ENCODE measurements around the gene ARHGEF3.
"Not testable (repeated sequence)": the region's sequence is repeated elsewhere in the genome, so short reads cannot be mapped to it uniquely, and the experiment has no call there.

ARHGEF3 gene

GRCh38 chr3:56761887-56762651 is 39.7 kb downstream of the ARHGEF3 start:
- H3K4me3 ChIP-seq (ENCODE audit: low read depth, low read length) = no peak overlapping the region
- DNase-seq (ENCODE audit: low read depth) = no peak
- TF ChIP-seq MYC (IDR thresholded peaks at IDR 0.05; ENCODE audit: low read depth, low read length) (no peak), MAX (IDR thresholded peaks at IDR 0.05; ENCODE audit: low read depth, low read length) (no peak), POLR2A (IDR thresholded peaks at IDR 0.05; ENCODE audit: extremely low read depth, insufficient read length) (no peak), CTCF (IDR thresholded peaks at IDR 0.05; ENCODE audit: low read depth, low read length) (no peak)

GRCh38 chr3:56761023-56761422 is 40.7 kb downstream of the ARHGEF3 start:
- no peak for DNase-seq (ENCODE audit: low read depth)
- TF ChIP-seq MYC (IDR thresholded peaks at IDR 0.05; ENCODE audit: low read depth, low read length) (no peak), MAX (IDR thresholded peaks at IDR 0.05; ENCODE audit: low read depth, low read length) (no peak), POLR2A (IDR thresholded peaks at IDR 0.05; ENCODE audit: extremely low read depth, insufficient read length) (no peak), CTCF (IDR thresholded peaks at IDR 0.05; ENCODE audit: low read depth, low read length) (no peak)
- no peak overlapping the region for H3K4me3 ChIP-seq (ENCODE audit: low read depth, low read length)

GRCh38 chr3:56759532-56759931 is 42.2 kb downstream of the ARHGEF3 start:
- no peak overlapping the region for H3K4me3 ChIP-seq (ENCODE audit: low read depth, low read length)
- DNase-seq (ENCODE audit: low read depth) = no peak
- no peak for TF ChIP-seq POLR2A (IDR thresholded peaks at IDR 0.05; ENCODE audit: extremely low read depth, insufficient read length)
- TF ChIP-seq CTCF (IDR thresholded peaks at IDR 0.05; ENCODE audit: low read depth, low read length) = no peak
- TF ChIP-seq MAX (IDR thresholded peaks at IDR 0.05; ENCODE audit: low read depth, low read length) = no peak
- no peak for TF ChIP-seq MYC (IDR thresholded peaks at IDR 0.05; ENCODE audit: low read depth, low read length)

GRCh38 chr3:56758539-56758981 is 43.2 kb downstream of the ARHGEF3 start:
- DNase-seq (ENCODE audit: low read depth) = peak; percentile 84
- TF ChIP-seq MYC (IDR thresholded peaks at IDR 0.05; ENCODE audit: low read depth, low read length) (peak; percentile 38; the same call in 1 of the 2 replicates), POLR2A (IDR thresholded peaks at IDR 0.05; ENCODE audit: extremely low read depth, insufficient read length) (no peak)
- no peak overlapping the region for H3K4me3 ChIP-seq (ENCODE audit: low read depth, low read length)

GRCh38 chr3:56758042-56758441 is 43.7 kb downstream of the ARHGEF3 start:
- H3K4me3 ChIP-seq (ENCODE audit: low read depth, low read length); DNase-seq (ENCODE audit: low read depth): not testable (repeated sequence)

GRCh38 chr3:56754741-56755417 is 46.9 kb downstream of the ARHGEF3 start:
- H3K4me3 ChIP-seq (ENCODE audit: low read depth, low read length) = no peak overlapping the region
- DNase-seq (ENCODE audit: low read depth) = no peak
- no peak for TF ChIP-seq POLR2A (IDR thresholded peaks at IDR 0.05; ENCODE audit: extremely low read depth, insufficient read length)
- TF ChIP-seq MAX (IDR thresholded peaks at IDR 0.05; ENCODE audit: low read depth, low read length) = no peak
- no peak for TF ChIP-seq CTCF (IDR thresholded peaks at IDR 0.05; ENCODE audit: low read depth, low read length)
- TF ChIP-seq MYC (IDR thresholded peaks at IDR 0.05; ENCODE audit: low read depth, low read length) = no peak

Data from NB4 (cell line).